B cell (primary cell): ENCODE data around the gene AFF3. TPM values are rescaled to one million over a fixed set of nuclear protein-coding genes. Genes with fewer than 3 reads are reported as not detected.

Experiments
- ATAC-seq: fragments of 200-7000 bp; cut with Tn5 transposase; one replicate; pipeline ENCODE4 v1.10.0; 2021; ENCODE audit warnings: low read depth, mild to moderate bottlenecking, moderate number of reproducible peaks, moderate library complexity
- CTCF ChIA-PET: fragments of 350-600 bp; sonication (Branson Sonifier 250); formaldehyde crosslinking; loops from one replicate; lab custom pipeline; 2021; ENCODE audit warnings: antibody characterized with exemption, inconsistent platforms; lab: Charles Lee
- POLR2A ChIA-PET: fragments of 350-600 bp; sonication (Branson Sonifier 250); formaldehyde crosslinking; loops from one replicate; lab custom pipeline; 2021; ENCODE audit warnings: antibody characterized with exemption; lab: Charles Lee
- DNase-seq: peaks from one replicate; pipeline ENCODE4 v3.0.0; 2013
- H2AFZ ChIP-seq: 2 replicates; pipeline ENCODE4 v1.6.1; 2012; ENCODE audit warnings: mild to moderate bottlenecking, low read depth, low read length; ENCODE audit not compliant: insufficient read depth, poor library complexity, severe bottlenecking
- H3K27ac ChIP-seq, 2 donors: 1 replicate in 1 of 2; 2 replicates in 1 of 2; pipeline ENCODE4 v1.5.1; 2012 to 2013; ENCODE audit warnings: low read length in 2 of 2, mild to moderate bottlenecking in 2 of 2, moderate library complexity in 1 of 2
- H3K27me3 ChIP-seq, 4 experiments: fragments of 200-600 bp in 1 of 4; sonication (generic) in 1 of 4; replicated peaks in 1 of 4; 1 replicate in 2 of 4; 2 replicates in 2 of 4; pipeline versions ENCODE4 v1.6.1 to v1.7.0; 2013 to 2016; ENCODE audit warnings: low read length in 3 of 4, mild to moderate bottlenecking in 2 of 4, mixed read lengths in 1 of 4, moderate library complexity in 1 of 4; ENCODE audit not compliant: insufficient read depth in 4 of 4, control insufficient read depth in 3 of 4; ENCODE audit errors: control extremely low read depth in 1 of 4
- H3K36me3 ChIP-seq, 2 experiments: replicated peaks in 1 of 2; 1 replicate in 1 of 2; 2 replicates in 1 of 2; pipeline versions ENCODE4 v1.6.1 to v1.7.1; 2013; ENCODE audit warnings: low read length in 1 of 2; ENCODE audit not compliant: insufficient read depth in 2 of 2, control insufficient read depth in 1 of 2; ENCODE audit errors: control extremely low read depth in 1 of 2, extremely low read depth in 1 of 2
- H3K4me1 ChIP-seq, 2 donors: fragments of 200-600 bp in 1 of 2; sonication (generic) in 1 of 2; 1 replicate in 1 of 2; 2 replicates in 1 of 2; pipeline versions ENCODE4 v1.5.1 to v1.6.1; 2013 to 2017; ENCODE audit warnings: low read length in 2 of 2; ENCODE audit not compliant: control insufficient read depth in 2 of 2, insufficient read depth in 2 of 2
- H3K4me2 ChIP-seq: replicated peaks from 2 replicates; pipeline ENCODE3; 2012; ENCODE audit warnings: mild to moderate bottlenecking, low read depth, low read length; ENCODE audit not compliant: poor library complexity, severe bottlenecking
- H3K4me3 ChIP-seq, 5 experiments: fragments of 200-600 bp in 1 of 5; sonication (generic) in 1 of 5; 1 replicate in 3 of 5; 2 replicates in 2 of 5; pipeline versions ENCODE4 v1.5.1 to v1.7.0; 2011 to 2016; ENCODE audit warnings: low read length in 4 of 5, mild to moderate bottlenecking in 4 of 5, low read depth in 2 of 5, control low read depth in 1 of 5, moderate library complexity in 1 of 5; ENCODE audit not compliant: insufficient read depth in 1 of 5; ENCODE audit errors: control extremely low read depth in 1 of 5, extremely low read depth in 1 of 5
- H3K79me2 ChIP-seq: fragments of 200-600 bp; sonication (generic); one replicate; pipeline ENCODE4 v1.6.0; 2016; ENCODE audit warnings: low read length; ENCODE audit not compliant: control insufficient read depth, insufficient read depth
- H3K9ac ChIP-seq: fragments of 200-600 bp; sonication (generic); 2 replicates; pipeline ENCODE4 v1.6.1; 2017; ENCODE audit warnings: mild to moderate bottlenecking, low read length, moderate library complexity
- H3K9me3 ChIP-seq, 3 donors: one replicate each; pipeline versions ENCODE4 v1.6.1 to v1.7.1; 2013; ENCODE audit warnings: low read length in 2 of 3; ENCODE audit not compliant: control insufficient read depth in 2 of 3, insufficient read depth in 1 of 3; ENCODE audit errors: control extremely low read depth in 1 of 3
- H4K20me1 ChIP-seq: 2 replicates; pipeline ENCODE4 v1.6.0; 2012; ENCODE audit warnings: mild to moderate bottlenecking, low read length; ENCODE audit not compliant: insufficient read depth, control insufficient read depth, poor library complexity, severe bottlenecking
- H3K27ac Mint-ChIP-seq: one replicate; pipeline ENCODE4 v1.8.0; 2021; ENCODE audit warnings: mixed read lengths
- H3K27me3 Mint-ChIP-seq: one replicate; pipeline ENCODE4 v1.8.0; 2021; ENCODE audit warnings: mixed read lengths
- H3K4me1 Mint-ChIP-seq: one replicate; pipeline ENCODE4 v1.8.0; 2021; ENCODE audit warnings: mixed read lengths
- H3K4me3 Mint-ChIP-seq: one replicate; pipeline ENCODE4 v1.8.0; 2021; ENCODE audit warnings: mixed read lengths
- H3K9me3 Mint-ChIP-seq: one replicate; pipeline ENCODE4 v1.8.0; 2022; ENCODE audit warnings: mixed read lengths; ENCODE audit not compliant: insufficient read depth
- EZH2 ChIP-seq: IDR thresholded peaks from 2 replicates; pipeline ENCODE4 v1.6.1; 2012; ENCODE audit warnings: borderline replicate concordance, low read depth, mild to moderate bottlenecking, moderate library complexity, low read length; ENCODE audit not compliant: insufficient read depth, poor library complexity, severe bottlenecking
- WGBS: methylation state at CpG from one replicate; pipeline ENCODE4 v1.1.5; 2013; ENCODE audit warnings: missing lambda C conversion rate; ENCODE audit not compliant: insufficient coverage; 5-methylcytosine and 5-hydroxymethylcytosine counted together
- intact Hi-C: fragments of 100-400 bp; cut with micrococcal nuclease; formaldehyde crosslinking; loops from one replicate; pipeline ENCODE4 v1.10.0; 2022
- polyA plus RNA-seq: library from polyadenylated mRNA; depleted of rRNA; stranded (reverse); fragments of >200 nt; gene quantifications from 2 replicates; pipeline ENCODE4 v1.2.3, GENCODE V29; 2012
- total RNA-seq, 2 donors: library from RNA; stranded (reverse); fragments of 120-200 nt in 1 of 2; gene quantifications; 1 replicate in 1 of 2; 2 replicates in 1 of 2; pipeline versions ENCODE4 v1.2.3 to v1.2.4, GENCODE V29; 2013 to 2022
- TF ChIP-seq, protein P1 (sequence below): fragments of 200-600 bp; IDR thresholded peaks from one replicate; pipeline ENCODE4 v1.8.0; 2022; ENCODE audit warnings: antibody characterized with exemption, mild to moderate bottlenecking

AFF3 gene
- total and polyA plus RNA-seq, 2 donors (not counting 1 experiment from before 2014, with no cell fraction given) = 117 to 830 TPM

DNA sequence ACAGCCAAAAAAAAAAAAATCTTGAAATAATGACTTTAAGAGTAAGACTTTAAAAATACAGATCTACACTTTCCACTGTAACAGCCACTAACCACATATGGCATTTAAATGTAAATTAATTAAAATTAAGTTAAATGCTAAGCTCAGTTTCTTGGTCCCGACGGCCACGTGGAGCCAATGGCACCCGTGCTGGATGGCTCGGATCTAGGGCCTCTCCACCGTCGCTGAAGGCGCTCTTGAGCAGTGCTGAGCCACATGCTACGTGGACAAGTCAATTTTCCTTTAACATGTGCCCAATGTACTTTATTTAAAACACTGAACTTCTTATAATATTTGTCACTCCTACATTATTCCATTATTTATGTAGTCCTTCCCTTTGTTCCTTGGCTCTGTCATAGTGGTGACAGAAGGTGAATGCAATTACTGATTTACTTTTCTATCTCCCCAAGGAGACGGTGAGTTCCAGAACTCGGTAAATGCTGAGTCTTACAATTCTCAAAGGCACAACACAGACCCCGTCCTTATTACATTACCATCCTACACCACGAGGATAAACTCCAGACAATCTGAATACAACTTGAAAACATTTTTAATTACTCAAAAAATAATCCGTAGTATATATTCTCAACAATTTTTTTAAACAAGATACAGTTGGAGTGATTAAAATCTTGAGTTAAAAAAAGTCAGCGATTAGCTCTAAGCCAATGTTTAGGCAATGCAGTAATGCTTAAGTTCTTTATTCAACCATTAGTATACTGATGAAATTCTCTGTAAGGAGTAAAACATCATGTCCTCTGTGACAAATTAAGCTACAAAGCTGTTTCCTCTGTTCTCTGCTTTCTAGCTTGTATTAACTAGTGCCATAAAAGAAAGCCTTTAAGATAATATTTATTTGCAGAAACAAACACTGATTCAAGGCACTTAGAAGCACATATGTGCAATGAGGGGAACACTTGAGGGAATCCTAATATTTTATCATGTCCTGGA is 95.1 kb downstream of the AFF3 start:
- POLR2A ChIA-PET = no interaction called here
- ATAC-seq (no peak), DNase-seq (no peak)
- Mint-ChIP-seq H3K4me1 (peaks cover 32% of the 10 kb centered on the region), H3K27ac (no peak overlapping the region), H3K9me3 (no peaks in the 10 kb centered on the region), H3K4me3 (no peak overlapping the region), H3K27me3 (no peaks in the 10 kb centered on the region)
- Histone ChIP-seq H3K4me2 (no peak overlapping the region), H3K4me1 (peaks cover 9% of the 10 kb centered on the region in 2 donors), H3K9ac (no peak overlapping the region), H3K27me3 (no peaks in the 10 kb centered on the region), H2AFZ (no peak overlapping the region), H3K9me3 (no peaks in the 10 kb centered on the region), H3K4me3 (no peak overlapping the region), H3K36me3 (peaks cover 8 to 66% of the 10 kb centered on the region in 2 experiments), H4K20me1 (peaks cover 87% of the 10 kb centered on the region), H3K79me2 (peaks cover 100% of the 10 kb centered on the region), H3K27ac (no peak overlapping the region)
- TF ChIP-seq, protein P1, sequence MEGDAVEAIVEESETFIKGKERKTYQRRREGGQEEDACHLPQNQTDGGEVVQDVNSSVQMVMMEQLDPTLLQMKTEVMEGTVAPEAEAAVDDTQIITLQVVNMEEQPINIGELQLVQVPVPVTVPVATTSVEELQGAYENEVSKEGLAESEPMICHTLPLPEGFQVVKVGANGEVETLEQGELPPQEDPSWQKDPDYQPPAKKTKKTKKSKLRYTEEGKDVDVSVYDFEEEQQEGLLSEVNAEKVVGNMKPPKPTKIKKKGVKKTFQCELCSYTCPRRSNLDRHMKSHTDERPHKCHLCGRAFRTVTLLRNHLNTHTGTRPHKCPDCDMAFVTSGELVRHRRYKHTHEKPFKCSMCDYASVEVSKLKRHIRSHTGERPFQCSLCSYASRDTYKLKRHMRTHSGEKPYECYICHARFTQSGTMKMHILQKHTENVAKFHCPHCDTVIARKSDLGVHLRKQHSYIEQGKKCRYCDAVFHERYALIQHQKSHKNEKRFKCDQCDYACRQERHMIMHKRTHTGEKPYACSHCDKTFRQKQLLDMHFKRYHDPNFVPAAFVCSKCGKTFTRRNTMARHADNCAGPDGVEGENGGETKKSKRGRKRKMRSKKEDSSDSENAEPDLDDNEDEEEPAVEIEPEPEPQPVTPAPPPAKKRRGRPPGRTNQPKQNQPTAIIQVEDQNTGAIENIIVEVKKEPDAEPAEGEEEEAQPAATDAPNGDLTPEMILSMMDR = no peak
- no peak for TF ChIP-seq EZH2
- intact Hi-C loops = no loop called here
- WGBS = 96% methylated on average over 12 of the region's 15 CpGs
- CTCF ChIA-PET = interaction anchor here (0.7 to 1.1 kb wide), 2 partner anchors 10 to 215 kb away, joined by 6 to 8 read pairs; no protein-coding TSS in a partner anchor

DNA sequence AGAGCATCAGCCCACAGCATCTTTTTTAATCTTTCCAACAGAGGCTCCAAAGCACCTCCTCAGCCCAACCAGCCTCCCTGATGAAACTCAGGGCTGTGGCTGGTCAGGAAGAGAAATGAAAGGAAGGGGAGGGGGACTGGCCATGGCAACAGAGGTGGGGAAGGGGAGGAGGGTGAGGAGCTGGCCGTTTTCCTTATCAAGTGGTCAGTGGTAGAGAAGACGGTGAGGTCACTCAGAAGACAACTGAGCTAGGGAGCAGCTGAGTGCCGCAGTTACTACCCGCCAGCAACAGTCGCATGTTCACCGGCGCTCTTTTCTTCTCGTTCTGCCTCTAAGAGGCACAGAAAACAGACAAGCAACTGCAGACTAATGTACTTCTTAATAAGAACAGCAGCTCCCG is 97.4 kb downstream of the AFF3 start:
- no peak overlapping the region for H3K9ac ChIP-seq
- H3K36me3 ChIP-seq = peaks cover 6 to 69% of the 10 kb centered on the region in 2 experiments
- H3K4me2 ChIP-seq = no peak overlapping the region
- WGBS = 99% methylated on average over 8 of the region's 9 CpGs
- H3K4me1 ChIP-seq = peaks cover 9% of the 10 kb centered on the region in 2 donors
- H3K4me1 Mint-ChIP-seq = peaks cover 53% of the 10 kb centered on the region
- H2AFZ ChIP-seq = no peak overlapping the region
- POLR2A ChIA-PET = no interaction called here
- H3K9me3 Mint-ChIP-seq = no peaks in the 10 kb centered on the region
- H3K27me3 Mint-ChIP-seq = no peaks in the 10 kb centered on the region
- intact Hi-C loops = no loop called here
- TF ChIP-seq EZH2 = no peak
- TF ChIP-seq, protein P1 = no peak
- no peak overlapping the region for H3K27ac ChIP-seq
- H3K4me3 ChIP-seq = no peak overlapping the region
- no peaks in the 10 kb centered on the region for H3K9me3 ChIP-seq
- DNase-seq (no peak), ATAC-seq (no peak)
- CTCF ChIA-PET = no interaction called here
- peaks cover 89% of the 10 kb centered on the region for H4K20me1 ChIP-seq
- no peaks in the 10 kb centered on the region for H3K27me3 ChIP-seq
- no peak overlapping the region for H3K4me3 Mint-ChIP-seq
- peak overlapping the region; percentile 41 for H3K27ac Mint-ChIP-seq
- peaks cover 100% of the 10 kb centered on the region for H3K79me2 ChIP-seq
